Measurements from ENCODE around the gene HNRNPC. TPM values are rescaled to one million over a fixed set of nuclear protein-coding genes. Genes with fewer than 3 reads are reported as not detected.
"Not testable (repeated sequence)": the region's sequence is repeated elsewhere in the genome, so short reads cannot be mapped to it uniquely, and the experiment has no call there.

The HNRNPC gene
- total RNA-seq, 1 donor from 2014 or later = 388 TPM

- H3K27me3 ChIP-seq (ENCODE audit: low read depth) = no peaks in the 10 kb centered on the region
- TF ChIP-seq CTCF (IDR thresholded peaks at IDR 0.05) = no peak
- intact Hi-C loops (cut with DNase I) = no loop called here
- peaks cover 94% of the 10 kb centered on the region for H3K36me3 ChIP-seq
- H3K4me3 ChIP-seq = no peak overlapping the region
- ATAC-seq = no peak
- H3K27ac ChIP-seq = no peak overlapping the region
- H3K9me3 ChIP-seq = no peaks in the 10 kb centered on the region
- DNase-seq = no peak
- peaks cover 38% of the 10 kb centered on the region for H3K4me1 ChIP-seq
These were observed 55.6 kb downstream of the HNRNPC start for GRCh38 chr14:21213652-21214051.

- intact Hi-C loops (cut with DNase I); H3K9me3 ChIP-seq; H3K4me3 ChIP-seq; ATAC-seq; H3K27me3 ChIP-seq (ENCODE audit: low read depth); H3K27ac ChIP-seq; DNase-seq: not testable (repeated sequence)
- Histone ChIP-seq H3K36me3 (peaks cover 94% of the 10 kb centered on the region), H3K4me1 (peaks cover 32% of the 10 kb centered on the region)
These were observed 56.4 kb downstream of the HNRNPC start for GRCh38 chr14:21212824-21213223.

- no peak for TF ChIP-seq CTCF (IDR thresholded peaks at IDR 0.05)
- no peak overlapping the region for H3K27ac ChIP-seq
- no peak for ATAC-seq
- H3K9me3 ChIP-seq = no peaks in the 10 kb centered on the region
- no peaks in the 10 kb centered on the region for H3K27me3 ChIP-seq (ENCODE audit: low read depth)
- no peak overlapping the region for H3K4me3 ChIP-seq
- intact Hi-C loops (cut with DNase I) = no loop called here
- H3K4me1 ChIP-seq = peaks cover 30% of the 10 kb centered on the region
- H3K36me3 ChIP-seq = peaks cover 97% of the 10 kb centered on the region
- DNase-seq = no peak
These were observed 57.7 kb downstream of the HNRNPC start for GRCh38 chr14:21211509-21211908.

GRCh38 chr14:21210023-21210422 is 59.2 kb downstream of the HNRNPC start:
- peaks cover 85% of the 10 kb centered on the region for H3K36me3 ChIP-seq
- ATAC-seq (no peak), DNase-seq (no peak)
- no peak overlapping the region for H3K4me3 ChIP-seq
- H3K9me3 ChIP-seq = no peaks in the 10 kb centered on the region
- H3K27ac ChIP-seq = no peak overlapping the region
- TF ChIP-seq CTCF (IDR thresholded peaks at IDR 0.05) = no peak
- peaks cover 28% of the 10 kb centered on the region for H3K4me1 ChIP-seq
- H3K27me3 ChIP-seq (ENCODE audit: low read depth) = no peaks in the 10 kb centered on the region
- intact Hi-C loops (cut with DNase I) = no loop called here

- peaks cover 77% of the 10 kb centered on the region for H3K36me3 ChIP-seq
These were observed 60.1 kb downstream of the HNRNPC start for GRCh38 chr14:21209185-21209584.

GRCh38 chr14:21208554-21208953 is 60.7 kb downstream of the HNRNPC start:
- H3K36me3 ChIP-seq = peaks cover 70% of the 10 kb centered on the region
- no peak for ATAC-seq
- TF ChIP-seq CTCF (IDR thresholded peaks at IDR 0.05) = no peak

More at GRCh38 chr14:21209185-21209584, 60.1 kb downstream of the HNRNPC start:
- TF ChIP-seq CTCF (IDR thresholded peaks at IDR 0.05) = no peak
- Histone ChIP-seq H3K9me3 (no peaks in the 10 kb centered on the region), H3K27me3 (ENCODE audit: low read depth) (no peaks in the 10 kb centered on the region), H3K27ac (no peak overlapping the region), H3K4me1 (peaks cover 24% of the 10 kb centered on the region), H3K4me3 (no peak overlapping the region)
- no peak for ATAC-seq
- intact Hi-C loops (cut with DNase I) = no loop called here
- no peak for DNase-seq

More at GRCh38 chr14:21208554-21208953, 60.7 kb downstream of the HNRNPC start:
- Histone ChIP-seq H3K4me3 (no peak overlapping the region), H3K9me3 (no peaks in the 10 kb centered on the region), H3K27me3 (ENCODE audit: low read depth) (no peaks in the 10 kb centered on the region), H3K4me1 (peaks cover 20% of the 10 kb centered on the region), H3K27ac (no peak overlapping the region)
- no peak for DNase-seq
- intact Hi-C loops (cut with DNase I) = no loop called here
